Renal pelvis (tissue), 12 donors: Measurements from ENCODE around the gene CA6. TPM values are rescaled to one million over a fixed set of nuclear protein-coding genes. Genes with fewer than 3 reads are reported as not detected.
"Not testable (repeated sequence)": the region's sequence is repeated elsewhere in the genome, so short reads cannot be mapped to it uniquely, and the experiment has no call there.

Source experiments
- DNase-seq: peaks from one replicate; pipeline ENCODE4 v3.0.0-alpha.2; 2013
- long read RNA-seq, 16 experiments: transcript quantifications; one replicate each; lab custom pipeline, GENCODE V29; 2026
- polyA plus RNA-seq, 3 donors: library from polyadenylated mRNA; unstranded; fragments of 120-200 nt; gene quantifications; one replicate each; pipeline ENCODE4 v1.2.1, GENCODE V29; 2013; ENCODE audit not compliant: insufficient read length in 3 of 3

Gene CA6
- under 1 TPM in 2 of 3 donors, not detected in 1; 0.11 to 0.30 TPM for polyA plus RNA-seq
- long read RNA-seq, donor 1: 0 reads
- long read RNA-seq, donor 2: 0 reads
- long read RNA-seq, donor 3: 0 reads
- long read RNA-seq, donor 4: 0 reads
- long read RNA-seq, donor 5: 0 reads
- long read RNA-seq, donor 6: 0 reads
- long read RNA-seq, donor 7: 0 reads
- long read RNA-seq, donor 8: 0 reads
- long read RNA-seq, donor 9: 0 reads
- long read RNA-seq, donor 10: 0 reads
- long read RNA-seq, donor 11: 0 reads
- long read RNA-seq, donor 12: 0 reads
- long read RNA-seq, donor 13: 0 reads
- long read RNA-seq, donor 14: 0 reads
- long read RNA-seq, donor 15: 0 reads
- long read RNA-seq, donor 16: 0 reads

DNA sequence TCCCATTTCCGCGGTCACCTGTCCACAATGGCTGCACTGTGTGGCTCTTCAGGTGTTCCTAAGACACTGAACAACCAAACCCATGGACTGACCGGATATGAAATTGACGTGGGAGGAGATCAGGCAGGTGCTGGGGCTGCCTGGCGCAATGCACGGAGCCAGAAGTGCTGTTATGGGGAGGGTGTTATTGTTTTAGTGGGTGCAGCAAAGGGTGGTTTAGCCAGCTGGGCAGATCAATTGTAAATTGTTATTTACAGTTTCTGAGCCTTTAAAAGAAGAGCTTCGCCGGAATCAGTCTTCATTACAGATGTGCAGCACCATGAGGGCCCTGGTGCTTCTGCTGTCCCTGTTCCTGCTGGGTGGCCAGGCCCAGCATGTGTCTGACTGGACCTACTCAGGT lies at the start of gene CA6:
Gene CA6 (plus strand): TSS at position 301 of the 400 bp plus-strand sequence. CDS start 19 bp downstream, at position 320.
- DNase-seq: no peak

DNA sequence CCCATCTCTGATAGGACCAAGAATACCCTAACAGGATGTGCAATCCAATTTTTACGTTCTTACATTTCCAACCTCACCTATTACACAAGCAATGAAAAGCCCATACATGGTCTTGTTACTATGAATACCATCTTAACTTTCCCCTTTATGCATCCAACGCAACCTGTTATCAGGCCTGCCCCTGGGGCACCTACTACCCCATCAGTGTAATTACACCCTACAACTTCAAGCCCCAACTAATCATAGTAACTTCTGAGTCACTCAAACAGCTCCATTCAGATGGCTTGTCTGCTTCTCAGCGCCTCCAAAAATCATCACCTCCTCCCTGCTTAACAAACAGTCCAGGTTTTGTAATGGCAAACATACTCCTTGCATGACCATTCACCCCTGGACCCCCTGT lies 48.9 kb upstream of the CA6 start:
- not testable (repeated sequence) for DNase-seq

DNA sequence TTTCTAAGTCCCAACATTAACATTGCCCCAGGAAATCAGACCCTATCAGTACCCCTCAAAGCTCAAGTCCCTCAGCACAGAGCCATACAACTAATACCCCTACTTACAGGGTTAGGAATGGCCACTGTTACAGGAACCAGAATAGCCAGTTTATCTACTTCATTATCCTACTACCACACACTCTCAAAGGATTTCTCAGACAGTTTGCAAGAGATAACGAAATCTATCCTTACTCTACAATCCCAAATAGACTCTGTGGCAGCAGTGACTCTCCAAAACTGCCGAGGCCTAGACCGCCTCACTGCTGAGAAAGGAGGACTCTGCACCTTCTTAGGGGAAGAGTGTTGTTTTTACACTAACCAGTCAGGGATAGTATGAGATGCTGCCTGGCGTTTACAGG lies 48.2 kb upstream of the CA6 start:
- not testable (repeated sequence) for DNase-seq

DNA sequence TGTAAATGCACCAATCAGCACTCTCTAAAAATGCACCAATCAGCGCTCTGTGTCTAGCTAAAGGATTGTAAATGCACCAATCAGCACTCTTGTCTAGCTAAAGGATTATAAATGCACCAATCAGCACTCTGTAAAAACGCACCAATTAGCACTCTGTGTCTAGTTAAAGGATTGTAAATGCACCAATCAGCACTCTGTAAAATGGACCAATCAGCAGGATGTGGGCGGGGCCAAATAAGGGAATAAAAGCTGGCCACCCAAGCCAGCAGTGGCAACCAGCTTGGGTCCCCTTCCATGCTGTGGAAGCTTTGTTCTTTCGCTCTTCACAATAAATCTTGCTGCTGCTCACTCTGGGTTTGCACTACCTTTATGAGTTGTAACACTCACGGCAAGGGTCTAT lies 47.2 kb upstream of the CA6 start:
- DNase-seq: not testable (repeated sequence)

DNA sequence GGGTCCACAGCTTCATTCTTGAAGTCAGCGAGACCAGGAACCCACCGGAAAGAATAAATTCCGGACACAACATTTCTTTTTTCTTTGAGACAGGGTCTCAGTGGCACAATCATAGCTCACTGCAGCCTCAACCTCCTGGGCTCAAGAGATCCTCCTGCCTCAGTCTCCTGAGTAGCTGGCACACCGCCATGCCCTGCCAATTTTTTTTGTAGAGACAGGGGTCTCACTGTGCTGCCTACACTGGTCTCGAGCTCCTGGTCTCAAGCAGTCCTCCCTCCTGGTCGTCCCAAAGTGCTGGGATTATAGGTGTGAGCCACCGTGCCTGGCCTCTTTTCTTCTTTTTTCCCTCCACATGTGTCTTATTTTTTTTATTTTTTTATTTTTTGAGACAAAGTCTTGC lies 46.6 kb upstream of the CA6 start:
- DNase-seq: no peak

DNA sequence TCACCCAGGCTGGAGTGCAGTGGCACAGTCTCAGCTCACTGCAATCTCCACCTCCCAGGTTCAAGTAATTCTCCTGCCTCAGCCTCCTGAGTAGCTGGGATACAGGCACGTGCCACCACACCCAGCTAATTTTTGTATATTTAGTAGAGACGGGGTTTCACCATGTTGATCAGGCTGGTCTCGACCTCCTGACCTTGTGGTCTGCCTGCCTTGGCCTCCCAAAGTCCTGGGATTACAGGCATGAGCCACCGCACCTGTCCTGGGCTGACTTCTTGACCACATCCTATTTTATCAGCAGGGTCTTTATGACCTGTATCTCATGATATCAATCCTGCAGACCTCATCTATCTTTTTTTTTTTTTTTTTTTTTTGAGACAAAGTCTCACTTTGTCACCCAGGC lies 45.0 kb upstream of the CA6 start:
- DNase-seq: not testable (repeated sequence)

DNA sequence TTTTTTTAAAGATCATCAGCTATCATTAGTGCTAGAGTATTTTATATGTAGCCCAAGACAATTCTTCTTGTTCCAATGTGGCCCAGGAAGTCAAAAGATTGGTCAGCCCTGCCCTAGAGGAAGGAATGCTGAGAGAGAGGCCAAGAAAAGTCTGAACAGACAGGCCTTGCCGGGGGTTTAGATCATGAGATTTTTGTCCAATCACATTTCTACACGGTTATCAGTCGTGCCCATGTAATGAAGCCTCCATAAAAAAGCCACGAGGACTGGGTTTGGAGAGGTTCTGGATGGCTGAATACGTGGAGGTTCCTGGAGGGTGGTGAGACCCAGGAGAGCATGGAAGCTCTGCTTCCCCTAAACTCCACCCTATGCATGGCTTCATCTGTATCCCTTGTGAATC lies 42.9 kb upstream of the CA6 start:
- no peak for DNase-seq

DNA sequence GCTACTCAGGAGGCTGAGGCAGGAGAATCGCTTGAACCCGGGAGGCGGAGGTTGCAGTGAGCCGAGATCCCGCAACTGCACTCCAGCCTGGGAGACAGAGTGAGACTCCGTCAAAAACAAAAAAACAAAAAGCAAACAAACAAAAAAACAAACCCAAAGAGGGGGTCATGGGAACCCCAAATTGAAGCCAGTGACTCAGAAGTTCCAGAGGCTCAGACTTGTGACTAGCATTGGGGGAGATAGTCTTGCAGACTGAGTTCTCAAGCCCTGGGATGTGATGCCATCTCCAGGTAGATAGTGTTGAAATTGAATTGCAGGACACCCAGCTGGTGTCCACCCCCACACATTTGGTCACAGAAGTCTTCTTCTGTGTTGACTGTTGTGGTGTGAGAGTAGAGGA lies 42.3 kb upstream of the CA6 start:
- DNase-seq: no peak

DNA sequence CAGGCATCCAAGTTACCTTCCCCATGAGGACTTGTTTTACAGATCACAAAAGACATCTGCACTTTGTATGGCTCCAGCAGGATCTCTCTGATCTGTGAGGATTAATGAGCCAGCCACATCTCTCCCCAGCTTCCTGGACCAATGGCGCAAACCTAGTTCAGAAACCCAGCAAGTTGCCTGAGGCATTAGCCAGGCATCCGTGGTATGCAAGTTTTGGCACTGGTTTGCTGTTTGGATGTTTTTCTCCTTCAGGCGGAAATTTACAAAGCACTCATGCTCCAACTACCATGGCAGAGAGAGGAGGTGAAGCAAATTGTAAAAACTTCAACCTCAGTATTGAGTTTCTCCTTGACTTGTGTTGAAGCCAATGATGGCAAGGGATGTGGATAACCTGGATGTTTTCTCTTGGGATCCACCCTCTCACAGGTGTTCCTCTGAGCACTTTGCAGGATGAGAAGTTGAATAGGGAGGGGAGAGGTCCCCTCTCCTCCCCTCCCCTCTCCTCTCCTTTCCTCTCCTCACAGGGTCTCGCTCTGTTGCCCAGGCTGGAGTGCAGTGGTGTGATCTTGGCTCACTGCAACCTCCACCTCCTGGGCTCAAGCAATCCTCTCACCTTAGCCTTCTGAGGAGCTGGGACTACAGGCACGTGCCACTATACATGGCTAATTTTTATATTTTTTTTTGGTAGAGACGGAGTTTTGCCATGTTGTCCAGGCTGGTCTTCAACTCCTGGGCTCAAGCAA lies 41.6 kb upstream of the CA6 start:
- DNase-seq: peak; percentile 76

DNA sequence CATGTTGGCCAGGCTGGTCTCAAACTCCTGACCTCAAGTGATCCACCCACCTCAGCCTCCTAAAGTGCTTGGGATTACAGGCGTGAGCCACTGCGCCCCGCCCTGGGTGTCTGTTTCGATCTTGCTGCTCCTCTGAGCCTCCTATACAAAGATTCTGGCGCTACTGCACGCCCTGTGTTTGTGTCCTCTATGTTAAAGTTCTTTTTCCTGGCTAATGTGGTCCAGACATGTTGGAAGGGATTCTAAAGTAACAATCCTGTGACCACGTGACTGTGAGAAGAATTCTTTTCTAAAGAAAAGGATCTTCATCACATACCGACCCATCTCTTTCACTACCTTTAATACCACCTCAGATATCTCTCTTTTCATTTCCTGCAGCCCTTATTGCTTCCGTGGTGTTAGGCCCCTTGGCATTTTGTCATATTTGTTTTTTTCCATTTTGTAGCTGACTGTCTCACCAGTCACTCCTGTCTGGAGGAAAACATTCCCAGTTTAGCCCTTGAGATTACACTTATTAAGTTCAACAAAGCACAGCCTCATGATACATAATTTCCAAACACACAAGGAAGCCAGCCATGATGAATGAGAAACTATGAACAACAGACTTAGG lies 40.0 kb upstream of the CA6 start:
- no peak for DNase-seq

DNA sequence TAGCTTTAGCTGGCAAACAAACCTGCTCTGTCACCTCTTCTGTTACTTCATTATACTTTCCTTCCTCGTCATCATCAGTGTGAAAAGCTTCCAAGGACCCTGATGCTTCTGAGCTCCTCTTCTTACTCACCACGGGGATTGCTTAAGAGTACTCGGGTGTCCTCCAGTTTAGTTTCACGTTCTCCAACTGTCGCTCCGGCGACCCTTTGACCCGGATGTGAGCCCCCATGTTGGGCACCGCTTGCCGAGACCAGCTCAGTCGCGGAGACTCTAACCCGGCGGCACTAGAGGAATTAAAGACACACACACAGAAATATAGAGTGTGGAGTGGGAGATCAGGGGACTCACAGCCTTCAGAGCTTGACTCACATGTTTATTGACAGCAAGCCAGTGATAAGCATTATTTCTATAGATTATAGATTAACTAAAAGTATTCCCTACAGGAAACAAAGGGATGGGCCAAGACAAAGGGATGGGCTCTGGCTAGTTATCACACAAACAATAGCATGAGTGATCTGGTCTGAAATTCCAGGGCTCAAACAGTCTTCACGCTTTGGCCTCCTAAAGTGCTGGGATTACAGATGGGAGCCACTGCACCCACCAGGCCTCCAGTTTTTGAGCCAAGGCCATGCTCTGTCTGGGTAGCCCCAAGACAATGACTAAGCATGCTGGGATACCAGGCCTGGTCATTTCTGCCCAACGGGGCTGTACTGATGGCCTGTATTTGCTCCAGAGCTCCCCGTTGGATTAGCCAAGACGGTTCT lies 37.1 kb upstream of the CA6 start:
- no peak for DNase-seq

DNA sequence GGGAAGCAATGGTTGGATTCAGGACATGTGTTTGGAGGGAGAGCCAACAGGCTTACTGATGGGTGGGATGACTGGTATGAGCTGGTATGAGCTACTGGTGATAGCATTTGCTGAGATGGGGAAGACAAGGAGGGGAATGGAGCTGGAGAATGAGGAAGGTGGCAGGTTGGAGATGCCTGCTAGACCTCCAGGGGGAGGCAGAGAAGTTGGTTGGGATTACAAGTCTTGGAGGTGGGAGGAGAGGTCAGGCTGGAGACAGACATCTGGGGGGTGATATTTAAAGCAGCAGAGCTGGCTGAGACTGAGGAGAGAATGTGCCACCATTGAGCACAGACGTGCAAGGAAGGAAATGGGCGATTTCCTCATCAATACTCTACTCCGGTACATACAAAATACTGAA lies 35.3 kb upstream of the CA6 start:
- DNase-seq: no peak

DNA sequence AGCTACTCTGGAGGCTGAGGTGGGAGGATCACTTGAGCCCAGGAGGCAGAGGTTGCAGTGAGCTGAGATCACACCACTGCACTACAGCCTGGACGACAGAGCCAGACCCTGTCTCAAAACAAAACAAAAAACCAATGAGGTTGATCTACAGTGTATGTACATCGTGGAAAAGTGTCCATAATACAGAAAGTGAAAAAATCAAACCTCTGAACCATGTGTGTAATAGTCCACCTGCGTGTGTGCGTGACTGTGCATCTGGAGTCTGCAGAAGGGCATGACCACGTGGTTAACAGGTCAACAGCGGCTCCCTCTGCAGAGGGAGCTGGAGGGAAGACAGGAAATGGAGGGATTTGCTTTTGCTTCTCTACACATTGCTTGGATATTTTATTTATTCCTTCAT lies 34.8 kb upstream of the CA6 start:
- DNase-seq: no peak

DNA sequence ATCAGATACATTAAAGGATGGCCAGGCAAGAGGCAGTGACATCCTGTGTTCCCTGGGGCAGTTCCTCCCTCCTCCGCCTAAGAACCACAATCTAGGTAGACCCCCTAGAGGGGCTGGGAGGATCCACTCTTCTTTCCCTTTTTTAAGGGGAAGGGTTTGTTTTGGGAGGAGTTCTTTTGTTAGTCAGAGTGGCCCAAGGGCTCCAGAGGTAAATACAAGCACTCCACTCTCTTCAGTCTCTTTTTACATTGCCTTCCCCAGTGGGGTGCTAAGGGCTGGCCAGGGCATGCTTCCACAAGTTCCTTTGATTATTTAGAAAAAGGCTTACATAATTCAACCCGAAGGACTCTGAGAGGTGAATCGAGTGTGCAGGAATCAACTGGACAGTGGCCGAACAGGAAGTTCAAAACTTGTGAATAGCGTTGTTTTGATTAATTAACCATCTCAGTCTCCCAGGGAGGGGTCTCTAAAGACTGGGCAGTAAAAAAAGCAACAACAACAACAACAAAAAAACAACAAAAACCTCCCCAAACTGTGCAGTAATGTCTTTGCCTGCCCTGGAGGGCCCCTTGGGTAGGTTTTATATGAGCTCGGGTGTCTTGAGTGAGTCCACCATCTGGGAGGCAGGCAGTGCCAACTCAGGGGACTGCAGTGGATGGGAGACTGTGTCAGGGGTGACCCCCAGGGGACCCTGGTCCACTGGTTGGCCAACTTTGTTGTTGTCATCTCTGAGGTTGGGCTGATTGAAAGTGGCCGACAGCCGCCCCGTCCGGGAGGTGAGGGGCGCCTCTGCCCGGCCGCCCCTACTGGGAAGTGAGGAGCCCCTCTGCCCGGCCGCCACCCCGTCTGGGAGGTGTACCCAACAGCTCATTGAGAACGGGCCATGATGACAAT lies 34.0 kb upstream of the CA6 start:
- DNase-seq: no peak

DNA sequence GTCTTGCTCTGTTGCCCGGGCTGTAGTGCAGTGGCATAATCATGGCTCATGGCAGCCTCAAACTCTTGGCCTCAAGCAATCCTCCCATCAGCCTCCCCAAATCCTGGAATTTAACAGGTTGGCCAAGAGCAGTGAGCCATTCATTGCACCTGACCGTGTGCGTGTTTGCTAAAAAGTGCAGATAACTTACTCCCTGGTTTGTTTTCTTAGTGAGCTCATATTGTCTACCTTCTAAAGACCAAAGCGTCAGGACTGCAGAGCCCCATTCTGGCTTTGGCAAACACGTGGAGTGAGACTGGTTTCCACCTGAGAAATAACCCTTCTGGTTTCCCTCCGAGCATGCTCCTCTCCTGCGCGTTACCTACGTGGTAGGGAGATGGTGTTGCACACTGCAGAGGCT lies 32.2 kb upstream of the CA6 start:
- DNase-seq: no peak

DNA sequence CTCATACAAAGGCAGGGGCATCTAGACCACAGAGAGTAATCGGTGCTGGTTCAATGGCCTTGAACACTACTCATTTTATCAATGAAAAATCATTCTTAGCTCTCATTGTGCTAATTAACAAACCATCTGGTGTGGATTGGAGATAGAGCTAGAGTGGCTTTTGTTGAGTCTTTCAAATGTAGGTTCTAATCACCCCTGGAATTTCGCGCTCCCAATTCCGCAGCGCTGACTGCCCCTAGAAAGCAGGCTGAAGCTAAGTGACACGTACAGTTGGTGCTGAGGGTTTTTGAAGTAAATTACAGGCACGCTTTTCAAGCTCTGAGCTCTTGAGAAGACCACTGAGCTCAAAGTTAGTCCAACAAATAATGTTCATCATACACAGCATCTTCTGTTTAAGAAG lies 31.2 kb upstream of the CA6 start:
- DNase-seq: no peak

DNA sequence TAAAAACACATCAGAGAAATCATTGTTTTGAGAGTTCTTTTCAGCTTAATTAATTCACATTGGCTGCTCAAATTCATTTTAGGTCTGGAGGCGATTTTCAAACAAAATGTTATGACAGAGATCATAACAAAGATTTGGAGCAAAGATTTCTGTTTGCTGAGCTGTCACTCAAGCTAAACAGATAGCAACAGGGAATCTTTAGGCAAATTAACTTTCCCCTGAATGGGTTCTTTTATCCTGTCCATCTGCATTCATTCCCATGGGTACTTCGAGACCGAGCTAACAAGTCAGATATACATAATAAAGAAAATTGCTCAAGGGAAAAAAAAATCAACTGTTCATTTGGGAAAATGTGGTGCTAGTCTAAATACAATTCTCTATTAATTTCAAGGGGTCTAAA lies 30.2 kb upstream of the CA6 start:
- DNase-seq: no peak

DNA sequence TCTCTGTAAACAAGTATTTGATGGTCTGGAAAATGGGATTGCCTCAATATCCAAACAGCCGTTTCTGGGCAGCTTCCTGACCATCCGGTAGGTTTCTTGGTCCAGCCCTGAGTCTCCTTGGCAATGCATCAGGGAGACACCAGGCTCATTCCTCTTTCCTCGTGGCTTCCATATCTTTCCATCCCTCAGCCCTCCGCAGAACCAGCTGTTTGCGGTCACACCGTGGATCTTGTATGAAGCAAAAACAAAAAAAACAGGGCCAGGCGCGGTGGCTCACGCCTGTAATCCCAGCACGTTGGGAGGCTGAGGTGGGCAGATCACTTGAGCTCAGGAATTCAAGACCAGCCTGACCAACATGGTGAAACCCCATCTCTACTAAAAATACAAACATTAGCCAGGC lies 28.1 kb upstream of the CA6 start:
- DNase-seq: not testable (repeated sequence)

DNA sequence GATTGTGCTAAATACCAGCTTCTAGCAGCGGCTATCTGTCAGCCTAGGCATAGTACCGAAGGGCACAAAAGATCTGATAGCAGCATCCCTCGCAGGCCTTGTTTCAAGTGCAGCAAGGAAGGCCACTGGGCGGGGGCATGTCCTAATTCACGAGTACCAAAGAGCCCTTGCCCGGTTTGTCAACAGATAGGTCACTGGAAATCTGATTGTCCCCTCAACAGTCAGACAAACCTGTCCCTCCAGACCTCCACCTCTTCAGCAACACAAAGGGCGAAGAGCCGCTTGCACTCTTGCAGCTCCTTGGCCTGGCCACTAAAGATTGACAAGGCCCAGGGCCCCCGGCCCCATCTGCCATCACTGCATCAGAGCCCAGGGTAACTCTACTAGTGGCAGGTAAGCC lies 22.7 kb upstream of the CA6 start:
- no peak for DNase-seq

DNA sequence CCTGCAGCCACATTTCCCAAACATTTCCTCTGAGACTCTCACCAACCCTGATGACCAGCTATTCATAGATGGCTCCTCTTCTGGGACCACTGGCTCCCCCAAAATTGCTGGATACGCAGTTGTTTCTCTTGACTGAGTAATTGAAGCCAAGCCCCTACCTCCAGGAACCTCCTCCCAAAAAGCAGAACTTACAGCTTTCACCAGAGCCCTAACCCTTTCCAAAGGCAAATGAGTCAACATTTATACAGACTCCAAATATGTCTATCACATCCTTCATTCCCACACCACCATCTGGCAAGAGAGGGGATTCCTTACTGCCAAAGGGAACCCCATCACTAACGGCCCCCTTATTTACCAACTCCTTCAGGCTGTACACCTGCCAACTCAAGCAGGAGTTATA lies 20.3 kb upstream of the CA6 start:
- DNase-seq: no peak

DNA sequence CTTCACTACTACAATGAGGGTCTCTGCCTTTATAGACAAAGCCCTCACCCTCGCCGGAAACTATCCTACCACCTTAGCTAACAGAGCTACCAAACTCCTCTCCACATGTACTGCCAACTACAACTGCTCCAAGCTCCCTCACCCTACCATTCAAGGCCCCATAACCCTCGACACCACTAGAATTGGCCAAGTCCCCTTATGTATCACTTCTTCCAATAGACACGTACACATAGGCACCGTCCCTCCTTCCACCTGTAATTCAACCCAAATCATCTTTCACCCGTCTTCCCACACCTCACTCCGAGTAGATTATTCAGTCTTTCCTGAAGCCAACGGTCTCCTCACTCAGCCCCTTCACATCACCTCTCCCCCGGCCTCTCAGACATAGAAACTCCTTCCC lies 19.7 kb upstream of the CA6 start:
- DNase-seq: no peak
